Medulla oblongata (tissue), 1 donor: Measurements from ENCODE around the gene KNL1.
"Not testable (repeated sequence)": the region's sequence is repeated elsewhere in the genome, so short reads cannot be mapped to it uniquely, and the experiment has no call there.

ENCODE experiments used
- DNase-seq: peaks from one replicate; pipeline ENCODE4 v3.0.0-alpha.2; 2015; ENCODE audit errors: extremely low spot score

KNL1 gene

DNA sequence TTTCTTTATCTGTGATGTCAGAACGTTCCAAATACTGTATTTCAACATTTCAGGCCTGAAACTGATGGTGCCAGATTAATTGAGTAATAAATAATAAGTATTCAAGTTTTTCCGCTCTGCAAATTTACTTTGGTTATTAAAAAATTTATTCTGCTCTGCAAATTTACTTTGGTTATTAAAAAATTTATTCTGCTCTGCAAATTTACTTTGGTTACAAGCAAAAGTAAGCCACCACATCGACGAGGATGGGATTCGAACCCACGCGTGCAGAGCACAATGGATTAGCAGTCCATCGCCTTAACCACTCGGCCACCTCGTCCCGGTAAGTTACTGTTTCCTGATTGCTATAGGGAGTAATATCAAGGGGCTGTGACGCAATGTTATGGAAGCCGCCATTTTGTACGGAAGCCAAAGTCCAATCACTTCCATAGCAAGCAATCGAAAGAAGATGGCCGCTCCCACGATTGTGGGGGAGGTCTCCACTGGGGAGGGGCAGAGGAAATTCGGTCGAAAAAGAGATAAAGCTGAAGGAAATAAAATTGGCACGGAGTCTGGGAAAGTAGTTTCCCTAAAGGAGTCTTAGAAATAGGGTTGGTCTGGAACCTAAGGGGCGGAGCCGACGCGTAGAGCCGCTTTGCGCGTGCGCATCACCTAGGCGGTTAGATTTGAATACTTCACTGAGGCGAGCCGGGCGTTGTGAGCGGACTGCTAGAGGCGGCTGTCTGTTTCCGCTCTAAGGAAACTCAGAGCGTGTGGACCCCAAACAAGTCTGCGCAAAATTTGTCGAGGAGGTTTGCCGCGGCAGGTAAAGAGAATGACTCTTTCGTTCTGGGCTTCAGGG lies at the start of gene KNL1:
KNL1 (plus strand) TSS at position 662 of the 841 bp plus-strand sequence. CDS start 8,683 bp downstream, outside the sequence.
- peak; percentile 98 for DNase-seq

- DNase-seq, result no peak
These were observed 48.6 kb upstream of the KNL1 start for GRCh38 chr15:40545457-40545856.

GRCh38 chr15:40548610-40549009 lies 45.4 kb upstream of the KNL1 start:
- no peak for DNase-seq

- no peak for DNase-seq
These were observed 44.2 kb upstream of the KNL1 start for GRCh38 chr15:40549894-40550293.

- peak; percentile 65 for DNase-seq
These were observed 43.6 kb upstream of the KNL1 start for GRCh38 chr15:40550341-40551037.

GRCh38 chr15:40554161-40554525 lies 39.9 kb upstream of the KNL1 start:
- DNase-seq, result no peak

DNA sequence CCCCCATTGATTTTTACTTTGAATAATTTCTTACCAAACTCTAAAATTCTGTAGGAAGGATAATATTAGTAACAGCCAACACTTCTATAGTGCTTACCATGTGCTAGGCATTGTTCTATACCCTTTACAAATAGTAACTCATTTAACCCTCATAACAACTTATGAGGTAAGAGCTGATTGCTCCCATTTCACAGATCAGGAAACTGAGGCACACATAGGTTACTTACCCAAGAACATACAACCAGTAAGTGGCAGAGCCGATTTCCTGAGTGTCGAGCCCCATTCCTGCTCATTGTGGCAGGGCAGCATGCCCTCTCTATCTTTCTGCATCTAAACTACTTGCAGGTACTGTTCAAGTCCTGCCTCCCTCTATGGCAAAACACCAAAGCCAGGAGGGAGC lies 38.2 kb upstream of the KNL1 start:
- DNase-seq, result no peak

DNA sequence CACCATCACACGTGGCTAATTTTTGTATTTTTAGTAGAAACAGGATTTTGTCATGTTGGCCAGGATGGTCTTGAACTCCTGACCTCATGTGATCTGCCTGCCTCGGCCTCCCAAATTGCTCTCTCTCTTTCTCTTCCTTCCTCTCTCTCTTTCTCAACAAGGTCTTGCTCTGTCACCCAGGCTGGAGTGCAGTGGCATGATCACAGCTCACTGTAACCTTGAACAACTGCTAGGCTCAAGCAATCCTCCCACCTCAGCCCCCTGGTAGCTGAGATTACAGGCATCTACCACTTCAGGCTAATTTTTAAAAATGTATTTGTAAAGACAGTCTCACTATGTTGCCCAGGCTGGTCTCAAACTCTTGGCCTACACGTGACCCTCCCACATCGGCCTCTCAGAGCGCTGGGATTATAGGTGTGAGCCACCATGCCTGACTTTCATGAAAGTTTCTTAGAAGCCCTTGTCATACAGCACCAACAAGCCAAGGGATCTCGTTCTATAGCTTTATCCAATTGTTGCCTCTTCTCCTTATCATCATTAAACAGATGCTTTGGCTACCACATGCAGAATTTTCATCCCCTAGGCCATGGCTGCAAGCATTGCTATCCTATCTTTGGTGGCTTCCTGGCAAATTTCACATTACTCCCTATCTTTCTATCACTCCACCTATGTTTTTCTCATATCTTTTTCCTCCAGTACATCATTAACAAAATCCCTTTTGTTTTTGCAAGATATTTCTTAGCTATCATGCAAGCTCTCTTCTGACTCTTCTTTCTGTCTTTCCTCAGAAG lies 34.9 kb upstream of the KNL1 start:
- no peak for DNase-seq

- no peak for DNase-seq
These were observed 31.4 kb upstream of the KNL1 start for GRCh38 chr15:40562691-40563090.

- no peak for DNase-seq
These were observed 30.6 kb upstream of the KNL1 start for GRCh38 chr15:40563426-40563825.

- DNase-seq, result peak; percentile 100
These were observed 29.3 kb upstream of the KNL1 start, which contains the start of gene CCDC32 for GRCh38 chr15:40564591-40565332. TSS of gene CCDC32 (minus strand) at chr15:40565042. CDS start at chr15:40563015, 2,027 bp downstream.

DNA sequence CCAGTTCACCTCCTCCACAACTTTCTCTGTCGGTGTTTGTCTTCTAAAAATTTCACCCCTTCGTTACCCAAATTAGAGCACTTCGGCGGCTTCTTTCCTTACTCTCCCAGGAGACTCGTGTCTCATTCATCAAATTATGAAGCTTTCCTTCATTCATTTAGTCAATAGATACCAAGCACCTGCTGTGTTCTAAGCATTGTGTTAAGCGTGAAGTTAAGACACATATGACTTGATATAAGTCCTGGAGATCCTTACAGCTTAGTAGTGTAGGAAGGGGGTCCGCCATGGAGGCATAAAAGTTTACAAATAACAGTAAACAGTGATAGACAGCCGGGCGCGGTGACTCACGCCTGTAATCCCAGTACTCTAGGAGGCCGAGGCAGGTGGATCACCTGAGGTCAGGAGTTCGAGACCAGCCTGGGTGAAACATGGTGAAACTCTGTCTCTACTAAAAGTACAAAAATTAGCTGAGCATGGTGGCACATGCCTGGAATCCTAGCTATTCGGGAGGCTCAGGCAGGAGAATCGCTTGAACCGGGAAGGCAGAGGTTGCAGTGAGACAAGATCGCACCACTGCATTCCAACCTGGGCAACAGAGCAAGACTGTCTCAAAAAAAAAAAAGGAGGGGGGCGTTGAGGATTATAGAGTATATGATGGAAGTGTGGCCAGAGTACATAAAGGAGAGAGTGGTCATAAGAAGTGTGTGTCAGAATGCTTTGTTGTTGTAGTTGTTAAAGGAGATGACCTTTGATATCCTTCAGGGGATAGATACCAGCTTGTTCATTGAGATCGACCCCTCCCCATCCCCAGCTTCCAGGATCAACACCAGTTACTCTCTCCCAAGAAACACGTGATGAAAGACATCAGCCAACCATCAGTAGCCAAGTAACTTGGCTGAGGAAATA lies 28.5 kb upstream of the KNL1 start:
- DNase-seq, result no peak

GRCh38 chr15:40567111-40567510 lies 26.9 kb upstream of the KNL1 start:
- DNase-seq, result peak; percentile 28

GRCh38 chr15:40569129-40569953 lies 24.7 kb upstream of the KNL1 start, which contains the start of gene RPUSD2:
TSS of gene RPUSD2 (plus strand) at chr15:40569299. CDS start at chr15:40569338, 39 bp downstream.
- DNase-seq, result peak; percentile 96

DNA sequence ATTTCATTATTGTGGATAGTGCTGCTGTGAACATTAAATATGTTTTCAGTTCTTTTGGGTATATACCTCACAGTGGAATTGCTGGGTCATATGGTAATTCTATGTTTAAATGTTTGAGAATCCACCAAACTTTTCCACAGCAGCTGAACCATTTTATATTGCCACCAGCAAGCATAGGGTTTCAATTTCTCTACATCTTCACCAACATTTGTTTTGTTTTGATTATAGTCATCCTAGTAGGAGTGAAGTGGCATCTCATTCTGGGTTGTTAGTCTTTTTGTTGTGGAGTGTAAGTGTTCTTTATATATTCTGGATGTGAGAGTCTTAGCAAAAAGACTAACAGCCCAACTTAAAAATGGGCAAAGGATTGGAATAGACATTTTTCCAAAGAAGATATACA lies 18.9 kb upstream of the KNL1 start:
- DNase-seq, result no peak

GRCh38 chr15:40576914-40577313 lies 17.1 kb upstream of the KNL1 start:
- DNase-seq, result not testable (repeated sequence)

DNA sequence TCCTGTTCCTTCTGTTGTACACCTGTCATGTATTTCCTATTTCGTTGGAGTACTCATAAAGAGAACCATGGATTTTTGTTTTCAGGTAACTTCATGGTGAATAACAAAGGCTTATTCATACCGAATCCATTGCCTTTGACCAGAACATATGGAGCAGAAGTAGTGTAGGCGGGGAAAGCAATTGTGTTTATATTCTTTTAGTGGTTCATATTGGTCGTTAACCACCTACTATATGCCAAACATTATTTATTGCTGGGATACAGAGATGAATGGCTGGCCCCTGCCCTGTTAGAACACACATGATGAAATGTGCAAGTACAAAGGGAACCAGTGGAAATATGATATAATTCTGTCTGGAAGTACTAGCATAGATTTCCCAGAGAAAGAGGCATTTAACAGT lies 15.2 kb upstream of the KNL1 start:
- DNase-seq, result no peak

DNA sequence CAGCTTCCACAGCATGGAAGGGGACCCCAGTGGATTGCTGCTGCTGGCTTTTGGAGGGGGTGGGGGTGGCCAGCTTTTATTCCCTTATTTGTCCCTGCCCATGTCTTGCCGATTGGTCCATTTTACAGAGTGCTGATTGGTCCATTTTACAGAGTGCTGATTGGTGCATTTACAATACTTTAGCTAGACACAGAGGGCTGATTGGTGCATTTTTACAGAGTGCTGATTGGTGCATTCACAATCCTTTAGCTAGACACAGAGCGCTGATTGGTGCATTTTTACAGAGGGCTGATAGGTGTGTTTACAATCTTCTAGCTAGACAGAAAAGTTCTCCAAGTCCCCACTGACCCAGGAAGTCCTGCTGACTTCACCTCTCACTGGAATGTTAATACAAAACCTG lies 12.3 kb upstream of the KNL1 start:
- not testable (repeated sequence) for DNase-seq

- DNase-seq, result peak; percentile 54
These were observed 11.3 kb upstream of the KNL1 start for GRCh38 chr15:40582726-40583246.
